Tibial nerve (tissue), 4 donors: ENCODE results near the gene ODAD3.

Experiments
- EP300 ChIP-seq, 2 donors: sonication (generic); formaldehyde crosslinking; IDR thresholded peaks; one replicate each; pipeline ENCODE4 v1.6.1; 2017; ENCODE audit warnings: antibody characterized with exemption in 2 of 2, mild to moderate bottlenecking in 1 of 2
- POLR2A ChIP-seq, 2 donors: fragments of 450-650 bp; IDR thresholded peaks; one replicate each; pipeline ENCODE4 v1.6.1; 2017; ENCODE audit warnings: antibody characterized with exemption in 2 of 2, mild to moderate bottlenecking in 2 of 2, moderate library complexity in 2 of 2
- TF ChIP-seq, protein P1 (sequence below), 5 experiments: fragments of 200-600 bp in 3 of 5; fragments of 450-650 bp in 2 of 5; sonication (generic) in 3 of 5; IDR thresholded peaks; one replicate each; pipeline ENCODE4 v1.5.1; 2016 to 2019; ENCODE audit warnings: antibody characterized with exemption in 5 of 5, mild to moderate bottlenecking in 3 of 5, moderate library complexity in 2 of 5

DNA sequence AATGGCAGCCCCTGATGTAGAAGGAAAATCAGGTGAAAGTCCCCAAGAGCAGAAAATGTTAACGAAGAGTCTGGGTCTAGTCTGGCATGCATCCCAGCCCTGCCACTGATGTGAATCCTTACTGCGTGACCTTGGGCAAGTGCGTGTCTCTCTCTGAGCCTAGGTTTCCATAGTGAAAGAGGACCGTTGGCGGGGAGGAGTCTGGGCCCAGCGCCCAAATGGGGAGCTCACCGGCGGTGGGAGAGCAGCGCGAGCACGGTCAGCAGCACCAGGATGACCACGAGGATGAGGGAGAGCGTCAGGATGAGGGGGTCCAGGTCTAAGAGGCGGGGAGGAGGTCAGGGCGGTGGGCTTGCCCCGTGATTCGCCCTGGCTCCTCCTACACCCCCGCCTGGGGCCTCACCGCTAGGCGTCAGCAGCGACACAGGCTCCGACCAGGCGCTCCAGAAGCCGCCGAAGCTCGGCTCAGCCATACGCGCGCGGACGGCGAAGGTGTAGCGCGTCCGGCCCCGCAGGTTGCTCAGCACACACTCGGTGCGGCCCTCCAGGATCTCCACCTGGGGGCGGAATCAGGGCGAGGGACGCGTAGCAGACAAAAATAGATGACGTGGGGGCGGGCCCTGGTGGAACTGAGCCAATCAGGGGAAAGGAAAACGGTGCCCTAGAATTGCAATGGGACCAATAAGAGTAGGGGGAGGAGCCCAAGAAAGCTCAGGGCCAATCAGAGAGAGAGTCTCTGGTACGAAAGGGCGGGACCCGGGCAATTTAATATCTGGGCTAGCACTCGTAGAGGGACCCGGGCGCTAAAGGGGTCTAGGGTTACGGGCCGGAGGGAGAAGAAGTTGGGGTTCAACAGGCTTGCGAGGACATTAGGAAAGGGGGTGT is 54.0 kb downstream of the ODAD3 start:
- TF ChIP-seq, protein P1, sequence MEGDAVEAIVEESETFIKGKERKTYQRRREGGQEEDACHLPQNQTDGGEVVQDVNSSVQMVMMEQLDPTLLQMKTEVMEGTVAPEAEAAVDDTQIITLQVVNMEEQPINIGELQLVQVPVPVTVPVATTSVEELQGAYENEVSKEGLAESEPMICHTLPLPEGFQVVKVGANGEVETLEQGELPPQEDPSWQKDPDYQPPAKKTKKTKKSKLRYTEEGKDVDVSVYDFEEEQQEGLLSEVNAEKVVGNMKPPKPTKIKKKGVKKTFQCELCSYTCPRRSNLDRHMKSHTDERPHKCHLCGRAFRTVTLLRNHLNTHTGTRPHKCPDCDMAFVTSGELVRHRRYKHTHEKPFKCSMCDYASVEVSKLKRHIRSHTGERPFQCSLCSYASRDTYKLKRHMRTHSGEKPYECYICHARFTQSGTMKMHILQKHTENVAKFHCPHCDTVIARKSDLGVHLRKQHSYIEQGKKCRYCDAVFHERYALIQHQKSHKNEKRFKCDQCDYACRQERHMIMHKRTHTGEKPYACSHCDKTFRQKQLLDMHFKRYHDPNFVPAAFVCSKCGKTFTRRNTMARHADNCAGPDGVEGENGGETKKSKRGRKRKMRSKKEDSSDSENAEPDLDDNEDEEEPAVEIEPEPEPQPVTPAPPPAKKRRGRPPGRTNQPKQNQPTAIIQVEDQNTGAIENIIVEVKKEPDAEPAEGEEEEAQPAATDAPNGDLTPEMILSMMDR (IDR thresholded peaks at IDR 0.05): peak; percentile 59 to 95 (median 85)
- TF ChIP-seq POLR2A (IDR thresholded peaks at IDR 0.05) (peak; percentile 58 to 76), EP300 (IDR thresholded peaks at IDR 0.05) (peak in 1 of 2 donors; percentile 92)
